ENCODE results near the gene NUDT4B. TPM values are rescaled to one million over a fixed set of nuclear protein-coding genes. Genes with fewer than 3 reads are reported as not detected.
"Not testable (repeated sequence)": the region's sequence is repeated elsewhere in the genome, so short reads cannot be mapped to it uniquely, and the experiment has no call there.

NUDT4B gene
- total RNA-seq, 1 experiment from 2014 or later = not detected

DNA sequence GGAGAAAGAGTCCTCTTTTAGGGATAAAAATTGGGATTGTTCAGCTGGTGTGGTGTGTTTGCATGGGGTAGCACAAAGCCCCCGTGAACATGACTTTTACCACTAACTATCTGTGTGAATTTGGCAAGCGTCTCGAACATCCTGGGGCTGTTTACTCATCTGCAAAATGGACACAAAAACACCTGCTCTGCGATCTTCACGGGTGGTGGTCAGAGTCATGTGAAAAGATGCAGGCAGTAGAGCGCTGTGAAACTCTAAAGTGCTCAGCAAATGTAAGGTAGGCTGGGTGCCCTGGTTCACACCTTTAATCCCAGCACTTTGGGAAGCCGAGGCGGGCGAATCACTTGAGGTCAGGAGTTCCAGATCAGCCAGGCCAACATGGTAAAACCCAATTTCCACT lies 27.7 kb upstream of the NUDT4B start:
- not testable (repeated sequence) for H3K9me3 Mint-ChIP-seq; H3K79me2 ChIP-seq (ENCODE audit: insufficient read depth, low read length); H3K4ac ChIP-seq (ENCODE audit: low read depth, low read length); H4K8ac ChIP-seq (replicated peaks; ENCODE audit: insufficient read length, low read depth, low read length); H2BK12ac ChIP-seq (ENCODE audit: insufficient read length, low read depth, low read length); H3K23me2 ChIP-seq (ENCODE audit: insufficient read length, low read depth, low read length, poor library complexity, severe bottlenecking); H3K27me3 ChIP-seq (ENCODE audit: insufficient read depth, low read length); H3K18ac ChIP-seq (ENCODE audit: insufficient read length, low read depth, low read length); H4K5ac ChIP-seq (ENCODE audit: insufficient read length, low read depth, low read length); H3K9ac ChIP-seq (ENCODE audit: extremely low read depth, insufficient read length, low read length); H3K4me1 ChIP-seq (ENCODE audit: insufficient read depth, low read length); H3K4me2 ChIP-seq (ENCODE audit: insufficient read depth, insufficient read length, low read length); H3K23ac ChIP-seq (ENCODE audit: insufficient read length, low read depth, low read length); H3K27ac ChIP-seq (ENCODE audit: insufficient read length, low read depth, low read length); H3K79me1 ChIP-seq (ENCODE audit: insufficient read depth, low read depth, low read length, poor library complexity, severe bottlenecking); H4K20me1 ChIP-seq (ENCODE audit: control insufficient read depth, insufficient read depth, insufficient read length); DNase-seq; H3K4me3 Mint-ChIP-seq; H2BK120ac ChIP-seq (ENCODE audit: low read depth, low read length, poor library complexity, severe bottlenecking); H3K36me3 Mint-ChIP-seq (ENCODE audit: insufficient read depth in 1 of 3, low read depth in 3 of 3); H2BK15ac ChIP-seq (ENCODE audit: low read depth, low read length); H2BK20ac ChIP-seq (ENCODE audit: low read depth, low read length, poor library complexity, severe bottlenecking); H3K27me3 Mint-ChIP-seq (ENCODE audit: low read depth); H3K14ac ChIP-seq (ENCODE audit: insufficient read depth, low read length); H2AK5ac ChIP-seq (ENCODE audit: insufficient read length, low read length); H2AFZ ChIP-seq (ENCODE audit: low read length); H3K9me3 ChIP-seq (ENCODE audit: control insufficient read depth, low read depth, low read length); H3K27ac Mint-ChIP-seq; H3K4me1 Mint-ChIP-seq; H2BK5ac ChIP-seq (ENCODE audit: insufficient read length, low read length); H3K56ac ChIP-seq (ENCODE audit: insufficient read length, low read depth, low read length); H3T11ph ChIP-seq (ENCODE audit: low read length); H4K91ac ChIP-seq (ENCODE audit: insufficient read length, low read depth, low read length)
- no CpG with 5 or more reads among the region's 9 CpGs for WGBS (ENCODE audit: extremely low coverage, insufficient read length, low lambda C conversion rate)

DNA sequence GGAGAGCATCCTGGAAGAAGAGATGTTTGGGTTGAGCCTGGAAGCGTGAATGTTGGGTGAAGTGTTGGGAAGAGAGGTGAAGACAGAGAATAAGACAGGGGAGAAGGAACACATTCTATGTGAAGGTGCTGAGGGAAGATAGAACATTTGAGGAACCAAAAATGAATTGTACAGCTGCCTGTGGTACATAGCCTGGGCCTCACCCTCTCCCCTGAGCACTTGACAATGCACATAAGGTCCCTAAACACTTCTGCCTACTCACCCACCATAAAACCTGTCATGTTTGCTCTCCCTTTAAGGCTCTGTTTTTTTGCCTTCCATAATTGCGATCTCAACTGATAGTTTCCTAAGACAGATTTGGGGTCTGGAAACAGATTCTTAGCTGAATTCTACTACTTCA lies 25.8 kb upstream of the NUDT4B start:
- not testable (repeated sequence) for H3K79me1 ChIP-seq (ENCODE audit: insufficient read depth, low read depth, low read length, poor library complexity, severe bottlenecking); H3K4ac ChIP-seq (ENCODE audit: low read depth, low read length); H3K23ac ChIP-seq (ENCODE audit: insufficient read length, low read depth, low read length); H3K23me2 ChIP-seq (ENCODE audit: insufficient read length, low read depth, low read length, poor library complexity, severe bottlenecking); H2BK15ac ChIP-seq (ENCODE audit: low read depth, low read length); DNase-seq; H2AFZ ChIP-seq (ENCODE audit: low read length); H3K4me1 Mint-ChIP-seq; H3K79me2 ChIP-seq (ENCODE audit: insufficient read depth, low read length); H3K27ac Mint-ChIP-seq; H3T11ph ChIP-seq (ENCODE audit: low read length); H3K36me3 Mint-ChIP-seq (ENCODE audit: insufficient read depth in 1 of 3, low read depth in 3 of 3); H3K14ac ChIP-seq (ENCODE audit: insufficient read depth, low read length); H3K18ac ChIP-seq (ENCODE audit: insufficient read length, low read depth, low read length); H3K27me3 ChIP-seq (ENCODE audit: insufficient read depth, low read length); H2BK20ac ChIP-seq (ENCODE audit: low read depth, low read length, poor library complexity, severe bottlenecking); H3K9me3 Mint-ChIP-seq; H2BK5ac ChIP-seq (ENCODE audit: insufficient read length, low read length); H3K4me1 ChIP-seq (ENCODE audit: insufficient read depth, low read length); H3K4me3 Mint-ChIP-seq; H4K5ac ChIP-seq (ENCODE audit: insufficient read length, low read depth, low read length); H2BK120ac ChIP-seq (ENCODE audit: low read depth, low read length, poor library complexity, severe bottlenecking); H3K9me3 ChIP-seq (ENCODE audit: control insufficient read depth, low read depth, low read length); H4K8ac ChIP-seq (replicated peaks; ENCODE audit: insufficient read length, low read depth, low read length); H4K20me1 ChIP-seq (ENCODE audit: control insufficient read depth, insufficient read depth, insufficient read length); H3K56ac ChIP-seq (ENCODE audit: insufficient read length, low read depth, low read length); H4K91ac ChIP-seq (ENCODE audit: insufficient read length, low read depth, low read length); H3K9ac ChIP-seq (ENCODE audit: extremely low read depth, insufficient read length, low read length); H3K27ac ChIP-seq (ENCODE audit: insufficient read length, low read depth, low read length); H3K27me3 Mint-ChIP-seq (ENCODE audit: low read depth); H2BK12ac ChIP-seq (ENCODE audit: insufficient read length, low read depth, low read length); H3K4me2 ChIP-seq (ENCODE audit: insufficient read depth, insufficient read length, low read length); H2AK5ac ChIP-seq (ENCODE audit: insufficient read length, low read length)
- no CpG with 5 or more reads among the region's 2 CpGs for WGBS (ENCODE audit: extremely low coverage, insufficient read length, low lambda C conversion rate)
